Suppressor macrophage (primary cell): ENCODE results near the gene MIX23.
A peak's percentile ranks its signal among the peaks of the same experiment; 100 is the strongest.

Source experiments
- DNase-seq, 4 experiments: peaks; one replicate each; pipeline ENCODE4 v3.0.0-alpha.2; 2020 to 2022

The MIX23 gene

GRCh38 chr3:122392868-122393844 is 10.1 kb upstream of the MIX23 start:
- DNase-seq = peak; percentile 32 to 83 (median 64)

- DNase-seq = no peak
Measured at GRCh38 chr3:122391681-122392446, 8.8 kb upstream of the MIX23 start.

- DNase-seq = no peak
Measured at GRCh38 chr3:122390665-122391064, 7.6 kb upstream of the MIX23 start.

GRCh38 chr3:122389892-122390291 is 6.9 kb upstream of the MIX23 start:
- no peak for DNase-seq

- no peak for DNase-seq
Measured at GRCh38 chr3:122389197-122389596, 6.2 kb upstream of the MIX23 start.

GRCh38 chr3:122387709-122388108 is 4.7 kb upstream of the MIX23 start:
- no peak for DNase-seq

- DNase-seq = peak; percentile 96 to 98 (median 97)
Measured at GRCh38 chr3:122383771-122384697, 1.0 kb upstream of the MIX23 start, which contains the start of gene FAM162A. Gene FAM162A (plus strand): TSS chr3:122384182. CDS start chr3:122384266, 84 bp downstream.

- DNase-seq = peak; percentile 14 to 58 (median 36)
Measured at GRCh38 chr3:122377975-122378374, 5.1 kb downstream of the MIX23 start.

- no peak for DNase-seq
Measured at GRCh38 chr3:122374034-122374433, 9.0 kb downstream of the MIX23 start.

- DNase-seq = no peak
Measured at GRCh38 chr3:122366379-122366749, 16.7 kb downstream of the MIX23 start.

GRCh38 chr3:122365582-122366378 is 17.3 kb downstream of the MIX23 start:
- peak; percentile 26 to 76 (median 55) for DNase-seq

- no peak for DNase-seq
Measured at GRCh38 chr3:122365073-122365472, 18.0 kb downstream of the MIX23 start.

- no peak for DNase-seq
Measured at GRCh38 chr3:122364490-122364889, 18.5 kb downstream of the MIX23 start.

GRCh38 chr3:122362026-122362425 is 21.0 kb downstream of the MIX23 start:
- no peak for DNase-seq

GRCh38 chr3:122358703-122359032 is 24.4 kb downstream of the MIX23 start:
- peak in 2 of 4 experiments; percentile 16 to 22 for DNase-seq

- no peak for DNase-seq
Measured at GRCh38 chr3:122357828-122358702, 25.0 kb downstream of the MIX23 start.

GRCh38 chr3:122356402-122356801 is 26.6 kb downstream of the MIX23 start:
- peak; percentile 35 to 70 (median 50) for DNase-seq

GRCh38 chr3:122355612-122356011 is 27.4 kb downstream of the MIX23 start:
- DNase-seq = no peak

- peak in 3 of 4 experiments; percentile 10 to 29 (median 14) for DNase-seq
Measured at GRCh38 chr3:122353893-122354401, 29.1 kb downstream of the MIX23 start.

- no peak for DNase-seq
Measured at GRCh38 chr3:122353215-122353614, 29.8 kb downstream of the MIX23 start.
